AG09309 (cell line): ENCODE data around the gene PPIL6.

ENCODE experiments used
- DNase-seq: peaks from one replicate; pipeline ENCODE4 v3.0.0-alpha.2; 2010; ENCODE audit warnings: low read depth
- H3K4me3 ChIP-seq: 2 replicates; pipeline ENCODE4 v1.5.1; 2011; ENCODE audit warnings: mild to moderate bottlenecking, low read depth, low read length, moderate library complexity; ENCODE audit not compliant: control insufficient read depth
- CTCF ChIP-seq: IDR thresholded peaks from 2 replicates; pipeline ENCODE4 v1.5.1; 2011; ENCODE audit warnings: mild to moderate bottlenecking, low read depth, low read length, inconsistent platforms; ENCODE audit not compliant: insufficient read depth, control insufficient read depth; ENCODE audit errors: missing control alignments

Gene PPIL6

DNA sequence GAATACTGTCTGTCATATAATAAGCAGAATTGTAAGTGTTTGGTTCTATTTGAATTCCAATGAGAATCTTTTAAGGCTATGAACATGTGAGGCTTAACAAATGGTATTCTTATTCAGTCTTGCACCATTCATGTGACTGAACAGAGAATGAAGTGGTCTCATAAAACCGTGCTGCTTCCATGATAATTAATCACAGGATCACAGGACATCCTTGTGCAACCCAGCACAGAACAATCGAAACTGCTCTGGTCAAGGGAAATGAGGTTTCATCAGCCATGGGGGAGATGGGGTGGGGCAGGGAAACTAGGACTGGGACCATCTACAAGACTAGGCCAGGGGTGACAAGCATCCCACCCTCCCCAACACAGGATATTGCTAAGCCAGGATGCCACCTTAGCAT is 6.0 kb downstream of the PPIL6 start:
- no peak for TF ChIP-seq CTCF
- DNase-seq, result peak; percentile 74
- H3K4me3 ChIP-seq, result no peak overlapping the region

- no peak for TF ChIP-seq CTCF
- no peak for DNase-seq
- no peak overlapping the region for H3K4me3 ChIP-seq
These were observed 10.9 kb downstream of the PPIL6 start for GRCh38 chr6:109429496-109429895.

DNA sequence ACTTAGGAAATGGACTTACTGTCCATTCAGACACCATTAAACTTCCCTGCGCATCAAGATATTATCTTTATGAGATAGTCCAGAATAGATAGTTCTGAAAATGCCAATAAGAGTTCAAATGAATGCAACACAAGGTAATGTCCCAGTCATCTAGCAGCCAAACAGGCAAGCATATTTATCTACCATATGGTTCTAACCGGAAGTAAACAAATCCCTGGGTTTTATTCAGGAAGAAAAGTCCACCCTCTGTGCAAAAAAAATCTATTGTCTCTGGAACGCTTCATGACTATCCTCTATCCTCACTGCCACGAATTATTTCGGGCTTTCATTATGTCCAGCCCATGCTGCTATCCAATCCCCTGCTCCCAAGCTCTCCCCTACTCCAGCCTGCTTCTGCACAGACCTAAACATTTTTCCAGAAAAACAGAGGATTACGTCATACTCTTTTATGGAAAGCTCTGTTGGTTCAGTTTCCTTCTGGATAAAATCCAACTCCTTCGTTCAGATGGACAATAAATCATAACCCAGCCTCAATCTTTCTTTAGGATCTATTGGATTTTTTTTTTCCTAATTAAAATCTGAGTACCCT is 11.4 kb downstream of the PPIL6 start:
- no peak for TF ChIP-seq CTCF
- H3K4me3 ChIP-seq, result no peak overlapping the region
- peak; percentile 44 for DNase-seq

GRCh38 chr6:109424946-109425345 is 15.5 kb downstream of the PPIL6 start:
- no peak overlapping the region for H3K4me3 ChIP-seq
- no peak for DNase-seq
- no peak for TF ChIP-seq CTCF

DNA sequence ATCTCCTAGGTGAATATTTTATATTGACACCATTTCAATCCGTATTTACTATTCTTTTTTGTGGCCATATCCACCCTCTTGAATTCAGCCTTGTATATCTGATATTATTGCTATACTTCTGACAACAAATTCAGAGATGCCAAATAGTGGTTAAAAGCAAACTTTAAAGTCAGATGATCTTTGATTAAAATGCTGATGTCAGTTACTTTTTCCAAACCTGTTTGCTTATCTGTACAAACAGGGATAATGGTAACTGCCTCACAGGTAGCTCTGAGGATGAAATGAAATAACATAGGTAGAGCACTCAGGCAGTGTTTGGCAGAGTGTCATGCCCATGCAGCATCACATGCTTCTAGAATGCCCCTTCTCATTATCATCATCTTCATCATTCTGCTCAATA is 19.2 kb downstream of the PPIL6 start:
- no peak for TF ChIP-seq CTCF
- DNase-seq, result no peak

GRCh38 chr6:109420751-109421150 is 19.7 kb downstream of the PPIL6 start:
- TF ChIP-seq CTCF, result no peak
- no peak for DNase-seq
- H3K4me3 ChIP-seq, result no peak overlapping the region

More for the DNA sequence above, 19.2 kb downstream of the PPIL6 start:
- H3K4me3 ChIP-seq, result no peak overlapping the region

DNA sequence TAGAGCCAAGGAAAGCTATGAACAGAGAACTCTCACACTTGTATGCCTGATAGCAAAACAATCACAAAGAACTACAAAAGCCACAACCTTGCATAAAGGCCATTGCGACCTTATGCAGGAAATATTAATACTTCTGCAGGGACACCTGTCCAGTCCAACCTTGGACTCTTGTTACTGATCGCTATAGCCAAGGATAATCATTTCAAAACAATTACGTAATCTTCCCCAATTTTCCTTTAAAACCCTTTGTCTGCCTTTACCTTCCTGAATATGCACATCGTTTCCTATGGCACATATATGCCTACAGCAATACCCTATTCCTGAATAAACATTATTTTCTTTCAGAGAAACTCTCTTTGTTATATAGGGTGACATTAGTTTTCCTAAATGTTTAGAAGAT is 22.8 kb downstream of the PPIL6 start:
- no peak for DNase-seq
- H3K4me3 ChIP-seq, result no peak overlapping the region
- TF ChIP-seq CTCF, result no peak
